ENCODE measurements around the gene RFC1.

DNA sequence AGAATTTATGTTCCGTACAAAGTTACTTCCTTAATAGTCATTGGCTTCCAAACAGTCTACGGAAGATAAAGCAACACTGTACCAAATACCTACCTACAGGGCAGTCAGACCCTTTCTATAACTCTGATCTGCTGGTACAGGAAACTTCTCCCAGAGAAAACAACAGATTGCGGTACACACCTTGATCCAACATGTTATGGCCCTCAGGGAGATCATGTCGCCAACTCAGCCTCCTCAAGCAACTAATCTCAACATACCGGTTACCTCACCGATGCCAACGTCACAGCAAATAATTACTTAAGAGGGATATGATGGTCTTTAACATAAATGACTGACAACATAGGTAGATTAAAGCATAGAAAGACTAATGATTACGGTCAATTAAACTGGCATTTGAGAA, 70.4 kb downstream of the RFC1 start:
- TF ChIP-seq POLR2A (IDR thresholded peaks at IDR 0.05; ENCODE audit: low read depth, low read length) = no peak
- no peak for TF ChIP-seq POLR2AphosphoS5 (IDR thresholded peaks at IDR 0.05; ENCODE audit: insufficient read depth, low read depth, low read length)
- TF ChIP-seq, protein P1, sequence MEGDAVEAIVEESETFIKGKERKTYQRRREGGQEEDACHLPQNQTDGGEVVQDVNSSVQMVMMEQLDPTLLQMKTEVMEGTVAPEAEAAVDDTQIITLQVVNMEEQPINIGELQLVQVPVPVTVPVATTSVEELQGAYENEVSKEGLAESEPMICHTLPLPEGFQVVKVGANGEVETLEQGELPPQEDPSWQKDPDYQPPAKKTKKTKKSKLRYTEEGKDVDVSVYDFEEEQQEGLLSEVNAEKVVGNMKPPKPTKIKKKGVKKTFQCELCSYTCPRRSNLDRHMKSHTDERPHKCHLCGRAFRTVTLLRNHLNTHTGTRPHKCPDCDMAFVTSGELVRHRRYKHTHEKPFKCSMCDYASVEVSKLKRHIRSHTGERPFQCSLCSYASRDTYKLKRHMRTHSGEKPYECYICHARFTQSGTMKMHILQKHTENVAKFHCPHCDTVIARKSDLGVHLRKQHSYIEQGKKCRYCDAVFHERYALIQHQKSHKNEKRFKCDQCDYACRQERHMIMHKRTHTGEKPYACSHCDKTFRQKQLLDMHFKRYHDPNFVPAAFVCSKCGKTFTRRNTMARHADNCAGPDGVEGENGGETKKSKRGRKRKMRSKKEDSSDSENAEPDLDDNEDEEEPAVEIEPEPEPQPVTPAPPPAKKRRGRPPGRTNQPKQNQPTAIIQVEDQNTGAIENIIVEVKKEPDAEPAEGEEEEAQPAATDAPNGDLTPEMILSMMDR (IDR thresholded peaks at IDR 0.05; ENCODE audit: extremely low read depth in 1 of 2, insufficient read depth in 1 of 2, low read depth in 1 of 2, low read length in 2 of 2) = no peak
- no peak for TF ChIP-seq EZH2 (IDR thresholded peaks at IDR 0.05; ENCODE audit: borderline replicate concordance, low read depth, low read length, severe bottlenecking)
- TF ChIP-seq, protein P2, sequence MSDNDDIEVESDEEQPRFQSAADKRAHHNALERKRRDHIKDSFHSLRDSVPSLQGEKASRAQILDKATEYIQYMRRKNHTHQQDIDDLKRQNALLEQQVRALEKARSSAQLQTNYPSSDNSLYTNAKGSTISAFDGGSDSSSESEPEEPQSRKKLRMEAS (IDR thresholded peaks at IDR 0.05; ENCODE audit: insufficient read depth, insufficient read length) = no peak

All from endothelial cell of umbilical vein (primary cell).